Measurements from ENCODE around the gene MAPKAP1.
A peak's percentile ranks its signal among the peaks of the same experiment; 100 is the strongest.

The MAPKAP1 gene

GRCh38 chr9:125638239-125639045, 68.6 kb downstream of the MAPKAP1 start:
- Histone ChIP-seq H3K27me3 (ENCODE audit: insufficient read depth, low read length, poor library complexity) (no peaks in the 10 kb centered on the region), H3K4me2 (ENCODE audit: low read length) (no peak overlapping the region), H3K18ac (ENCODE audit: low read length) (no peak overlapping the region), H3K36me3 (ENCODE audit: control insufficient read depth, insufficient read depth, low read length) (no peaks in the 10 kb centered on the region), H3K4me1 (ENCODE audit: control insufficient read depth, low read depth, low read length) (peaks cover 2% of the 10 kb centered on the region), H2BK5ac (ENCODE audit: low read length) (no peak overlapping the region), H2BK15ac (replicated peaks; ENCODE audit: low read depth) (no peak overlapping the region), H2AK5ac (ENCODE audit: low read length) (no peak overlapping the region), H3K23ac (ENCODE audit: low read length) (no peak overlapping the region), H3K4ac (ENCODE audit: low read depth, low read length) (no peak overlapping the region), H3K56ac (ENCODE audit: low read length) (no peak overlapping the region), H3K79me1 (ENCODE audit: low read length) (peaks cover 5% of the 10 kb centered on the region), H3K4me3 (ENCODE audit: low read length) (no peak overlapping the region), H4K5ac (ENCODE audit: low read length) (no peak overlapping the region), H3K9ac (ENCODE audit: low read length) (no peak overlapping the region), H4K8ac (ENCODE audit: low read depth, low read length) (no peak overlapping the region), H2BK120ac (ENCODE audit: low read depth, low read length) (no peak overlapping the region), H3K79me2 (ENCODE audit: control insufficient read depth, insufficient read depth, low read length) (peaks cover 5% of the 10 kb centered on the region), H3K27ac (ENCODE audit: low read depth, low read length) (no peak overlapping the region)
- WGBS (ENCODE audit: extremely low coverage, insufficient coverage, low lambda C conversion rate), result no CpG with 5 or more reads among the region's 7 CpGs
- no peak for DNase-seq

DNA sequence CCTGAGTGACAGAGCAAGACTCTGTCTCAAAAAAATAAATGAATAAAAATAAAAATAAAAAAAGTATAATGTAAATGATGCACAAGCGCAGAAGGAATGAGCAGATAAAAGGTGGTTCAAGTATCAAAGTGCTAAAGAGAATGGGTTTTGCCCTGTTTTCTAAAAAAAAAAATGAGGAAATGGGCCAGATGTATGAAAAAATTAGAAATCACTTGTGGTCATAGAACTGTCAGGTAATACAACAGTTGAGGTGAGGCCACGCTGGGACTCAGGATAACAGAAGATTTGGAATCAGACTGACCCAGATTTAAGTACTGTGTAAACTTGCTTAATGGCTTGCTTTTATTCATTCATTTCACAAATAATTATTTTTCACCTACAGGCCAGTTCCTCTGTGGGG, 69.8 kb downstream of the MAPKAP1 start:
- H2AK5ac ChIP-seq (ENCODE audit: low read length), result no peak overlapping the region
- H3K4ac ChIP-seq (ENCODE audit: low read depth, low read length), result no peak overlapping the region
- H2BK120ac ChIP-seq (ENCODE audit: low read depth, low read length), result no peak overlapping the region
- H2BK5ac ChIP-seq (ENCODE audit: low read length), result no peak overlapping the region
- H3K36me3 ChIP-seq (ENCODE audit: control insufficient read depth, insufficient read depth, low read length), result no peaks in the 10 kb centered on the region
- no peak overlapping the region for H4K5ac ChIP-seq (ENCODE audit: low read length)
- H4K8ac ChIP-seq (ENCODE audit: low read depth, low read length), result no peak overlapping the region
- no peaks in the 10 kb centered on the region for H3K27me3 ChIP-seq (ENCODE audit: insufficient read depth, low read length, poor library complexity)
- DNase-seq, result no peak
- no peak overlapping the region for H3K9ac ChIP-seq (ENCODE audit: low read length)
- H3K79me1 ChIP-seq (ENCODE audit: low read length), result peaks cover 8% of the 10 kb centered on the region
- H3K23ac ChIP-seq (ENCODE audit: low read length), result no peak overlapping the region
- no peak overlapping the region for H3K27ac ChIP-seq (ENCODE audit: low read depth, low read length)
- H3K56ac ChIP-seq (ENCODE audit: low read length), result no peak overlapping the region
- H3K79me2 ChIP-seq (ENCODE audit: control insufficient read depth, insufficient read depth, low read length), result peaks cover 8% of the 10 kb centered on the region
- no peak overlapping the region for H3K4me2 ChIP-seq (ENCODE audit: low read length)
- H3K18ac ChIP-seq (ENCODE audit: low read length), result no peak overlapping the region
- H3K4me1 ChIP-seq (ENCODE audit: control insufficient read depth, low read depth, low read length), result peaks cover 8% of the 10 kb centered on the region
- WGBS (ENCODE audit: extremely low coverage, insufficient coverage, low lambda C conversion rate), result 100% methylated on average over 1 of the region's 2 CpGs
- no peak overlapping the region for H3K4me3 ChIP-seq (ENCODE audit: low read length)
- H2BK15ac ChIP-seq (replicated peaks; ENCODE audit: low read depth), result no peak overlapping the region

DNA sequence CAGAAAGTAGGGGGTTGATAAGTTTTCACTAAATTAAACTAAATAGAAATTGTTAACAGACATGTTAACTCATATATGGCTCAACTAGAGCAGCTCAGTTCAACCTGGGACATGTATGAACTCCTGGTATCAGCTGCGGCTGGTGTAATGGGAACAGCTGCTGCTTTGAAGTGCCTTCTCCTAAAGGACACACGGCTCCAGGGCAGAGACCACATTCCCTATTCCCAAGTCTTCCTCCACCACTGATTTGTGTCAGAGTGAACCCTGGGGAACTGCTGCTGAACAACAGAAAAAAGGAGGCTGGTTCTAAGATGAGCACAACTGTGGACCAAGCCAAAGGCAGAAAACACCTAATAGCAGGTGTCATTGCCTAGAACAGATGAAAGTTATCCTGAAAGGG, 71.1 kb downstream of the MAPKAP1 start:
- WGBS (ENCODE audit: extremely low coverage, insufficient coverage, low lambda C conversion rate), result no CpG with 5 or more reads among the region's 2 CpGs
- H3K4ac ChIP-seq (ENCODE audit: low read depth, low read length), result no peak overlapping the region
- no peak overlapping the region for H3K56ac ChIP-seq (ENCODE audit: low read length)
- no peak overlapping the region for H2BK5ac ChIP-seq (ENCODE audit: low read length)
- H3K36me3 ChIP-seq (ENCODE audit: control insufficient read depth, insufficient read depth, low read length), result no peaks in the 10 kb centered on the region
- H3K18ac ChIP-seq (ENCODE audit: low read length), result no peak overlapping the region
- H3K23ac ChIP-seq (ENCODE audit: low read length), result no peak overlapping the region
- H2BK120ac ChIP-seq (ENCODE audit: low read depth, low read length), result no peak overlapping the region
- no peak overlapping the region for H4K5ac ChIP-seq (ENCODE audit: low read length)
- no peak overlapping the region for H3K4me2 ChIP-seq (ENCODE audit: low read length)
- peaks cover 8% of the 10 kb centered on the region for H3K4me1 ChIP-seq (ENCODE audit: control insufficient read depth, low read depth, low read length)
- no peak overlapping the region for H3K27ac ChIP-seq (ENCODE audit: low read depth, low read length)
- H3K27me3 ChIP-seq (ENCODE audit: insufficient read depth, low read length, poor library complexity), result no peaks in the 10 kb centered on the region
- no peak overlapping the region for H2AK5ac ChIP-seq (ENCODE audit: low read length)
- H2BK15ac ChIP-seq (replicated peaks; ENCODE audit: low read depth), result no peak overlapping the region
- no peak overlapping the region for H3K9ac ChIP-seq (ENCODE audit: low read length)
- H3K4me3 ChIP-seq (ENCODE audit: low read length), result no peak overlapping the region
- H3K79me2 ChIP-seq (ENCODE audit: control insufficient read depth, insufficient read depth, low read length), result peaks cover 9% of the 10 kb centered on the region
- peaks cover 11% of the 10 kb centered on the region for H3K79me1 ChIP-seq (ENCODE audit: low read length)
- H4K8ac ChIP-seq (ENCODE audit: low read depth, low read length), result no peak overlapping the region
- DNase-seq, result no peak

- Histone ChIP-seq H3K27me3 (ENCODE audit: insufficient read depth, low read length, poor library complexity) (no peaks in the 10 kb centered on the region), H3K56ac (ENCODE audit: low read length) (no peak overlapping the region), H3K18ac (ENCODE audit: low read length) (no peak overlapping the region), H3K79me1 (ENCODE audit: low read length) (peaks cover 8% of the 10 kb centered on the region), H4K8ac (ENCODE audit: low read depth, low read length) (no peak overlapping the region), H3K36me3 (ENCODE audit: control insufficient read depth, insufficient read depth, low read length) (no peaks in the 10 kb centered on the region), H3K9ac (ENCODE audit: low read length) (no peak overlapping the region), H3K27ac (ENCODE audit: low read depth, low read length) (no peak overlapping the region), H3K4me1 (ENCODE audit: control insufficient read depth, low read depth, low read length) (peaks cover 8% of the 10 kb centered on the region), H2BK120ac (ENCODE audit: low read depth, low read length) (no peak overlapping the region), H3K79me2 (ENCODE audit: control insufficient read depth, insufficient read depth, low read length) (peaks cover 10% of the 10 kb centered on the region), H2BK5ac (ENCODE audit: low read length) (no peak overlapping the region), H2BK15ac (replicated peaks; ENCODE audit: low read depth) (no peak overlapping the region), H3K4me3 (ENCODE audit: low read length) (no peak overlapping the region), H4K5ac (ENCODE audit: low read length) (no peak overlapping the region), H3K23ac (ENCODE audit: low read length) (no peak overlapping the region), H3K4me2 (ENCODE audit: low read length) (no peak overlapping the region), H3K4ac (ENCODE audit: low read depth, low read length) (no peak overlapping the region), H2AK5ac (ENCODE audit: low read length) (no peak overlapping the region)
- DNase-seq, result no peak
- WGBS (ENCODE audit: extremely low coverage, insufficient coverage, low lambda C conversion rate), result no CpG with 5 or more reads among the region's 5 CpGs
These were observed 72.8 kb downstream of the MAPKAP1 start for GRCh38 chr9:125634040-125634717.

GRCh38 chr9:125633116-125633745, 73.8 kb downstream of the MAPKAP1 start:
- Histone ChIP-seq H2BK120ac (ENCODE audit: low read depth, low read length) (no peak overlapping the region), H2BK15ac (replicated peaks; ENCODE audit: low read depth) (no peak overlapping the region), H4K8ac (ENCODE audit: low read depth, low read length) (no peak overlapping the region), H3K27ac (ENCODE audit: low read depth, low read length) (no peak overlapping the region), H3K4ac (ENCODE audit: low read depth, low read length) (no peak overlapping the region), H3K18ac (ENCODE audit: low read length) (no peak overlapping the region), H2BK5ac (ENCODE audit: low read length) (no peak overlapping the region), H3K79me2 (ENCODE audit: control insufficient read depth, insufficient read depth, low read length) (peaks cover 10% of the 10 kb centered on the region), H3K79me1 (ENCODE audit: low read length) (peaks cover 8% of the 10 kb centered on the region), H3K56ac (ENCODE audit: low read length) (peak overlapping the region; percentile 57), H3K23ac (ENCODE audit: low read length) (no peak overlapping the region), H3K27me3 (ENCODE audit: insufficient read depth, low read length, poor library complexity) (no peaks in the 10 kb centered on the region), H3K4me3 (ENCODE audit: low read length) (no peak overlapping the region), H2AK5ac (ENCODE audit: low read length) (no peak overlapping the region), H4K5ac (ENCODE audit: low read length) (no peak overlapping the region), H3K4me2 (ENCODE audit: low read length) (no peak overlapping the region), H3K9ac (ENCODE audit: low read length) (peak overlapping the region; percentile 27), H3K36me3 (ENCODE audit: control insufficient read depth, insufficient read depth, low read length) (no peaks in the 10 kb centered on the region), H3K4me1 (ENCODE audit: control insufficient read depth, low read depth, low read length) (peaks cover 8% of the 10 kb centered on the region)
- WGBS (ENCODE audit: extremely low coverage, insufficient coverage, low lambda C conversion rate), result no CpG with 5 or more reads among the region's 2 CpGs
- no peak for DNase-seq
